Islet precursor cell (in vitro differentiated cells): ENCODE measurements around the gene UNC13C.
"Not testable (repeated sequence)": the region's sequence is repeated elsewhere in the genome, so short reads cannot be mapped to it uniquely, and the experiment has no call there.

Source experiments
- DNase-seq: peaks from one replicate; pipeline ENCODE4 v3.0.0-alpha.2; 2018

Gene UNC13C

DNA sequence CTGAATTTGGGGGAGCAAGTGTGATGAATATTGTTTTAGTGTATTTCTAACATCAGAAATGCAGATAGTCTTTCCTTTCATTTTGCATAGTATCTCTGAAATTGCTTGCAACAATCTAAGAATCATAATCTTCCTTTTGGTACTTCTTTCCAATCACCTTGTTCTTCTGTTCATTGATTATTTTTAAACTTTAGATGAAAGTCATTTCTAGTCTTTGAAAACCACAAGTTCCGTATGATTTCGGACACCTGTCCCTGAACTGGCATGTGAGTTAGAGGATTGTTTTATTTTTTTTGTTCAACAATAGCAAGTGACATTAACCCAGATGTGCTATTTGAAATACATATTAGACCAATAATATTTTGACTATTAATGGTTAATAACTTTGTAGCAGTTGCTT is 329.7 kb downstream of the UNC13C start:
- no peak for DNase-seq

DNA sequence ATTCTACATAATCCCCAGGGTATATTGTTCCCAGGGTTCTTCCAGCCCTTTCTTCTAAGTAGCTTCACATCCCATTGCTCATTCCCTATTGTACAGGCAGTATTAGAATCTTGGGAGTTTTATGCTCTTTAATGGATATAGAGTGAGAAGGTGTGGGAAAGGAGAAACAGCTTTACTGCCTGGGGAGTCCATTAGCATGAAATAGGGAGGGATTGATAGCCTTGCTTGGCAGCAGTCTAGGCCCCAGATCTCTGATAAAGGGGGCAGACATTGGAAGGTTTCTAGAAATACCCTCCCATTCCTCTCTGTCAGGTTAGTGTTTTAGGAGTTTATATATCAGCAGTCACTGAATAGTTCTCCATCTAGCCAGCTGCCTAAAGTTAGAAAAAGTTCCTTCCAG is 334.3 kb downstream of the UNC13C start:
- DNase-seq = no peak

DNA sequence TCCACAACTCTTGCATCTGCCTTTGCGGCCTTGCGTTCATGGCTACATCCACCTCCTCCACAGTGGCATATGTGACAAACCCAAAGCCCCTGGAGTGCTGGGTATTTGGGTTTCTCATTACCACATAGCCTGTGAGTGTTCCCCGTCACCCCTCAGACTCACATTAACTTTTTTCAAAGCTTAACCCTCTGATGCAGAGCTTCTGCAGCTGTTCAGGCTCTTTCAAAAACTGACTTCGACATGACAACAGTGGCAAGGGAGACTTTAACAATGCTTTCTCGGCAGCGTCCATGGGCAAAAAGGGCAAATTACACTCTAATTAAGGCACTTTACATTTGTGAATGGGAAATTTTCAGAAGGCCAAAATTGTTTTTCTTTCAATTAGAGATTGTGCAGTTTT is 343.2 kb downstream of the UNC13C start:
- no peak for DNase-seq

DNA sequence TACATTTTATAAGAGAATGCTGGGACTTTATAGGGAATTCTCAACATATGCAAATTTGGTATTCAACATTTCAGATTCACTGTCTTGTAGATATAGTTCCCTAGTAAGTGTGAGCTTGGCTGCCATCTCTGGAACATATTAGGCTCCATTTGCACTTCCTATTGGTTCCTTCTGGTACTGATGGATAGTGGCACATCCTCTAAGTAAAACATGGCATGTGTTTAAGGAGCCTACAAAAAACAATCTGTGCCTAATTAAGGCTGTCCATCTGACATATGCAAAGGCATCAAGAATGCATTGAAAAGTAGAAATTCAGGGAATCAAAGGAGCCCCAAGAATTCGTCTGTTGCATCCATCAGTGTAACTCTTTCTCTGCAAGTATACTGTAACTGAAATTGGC is 344.1 kb downstream of the UNC13C start:
- DNase-seq = no peak

DNA sequence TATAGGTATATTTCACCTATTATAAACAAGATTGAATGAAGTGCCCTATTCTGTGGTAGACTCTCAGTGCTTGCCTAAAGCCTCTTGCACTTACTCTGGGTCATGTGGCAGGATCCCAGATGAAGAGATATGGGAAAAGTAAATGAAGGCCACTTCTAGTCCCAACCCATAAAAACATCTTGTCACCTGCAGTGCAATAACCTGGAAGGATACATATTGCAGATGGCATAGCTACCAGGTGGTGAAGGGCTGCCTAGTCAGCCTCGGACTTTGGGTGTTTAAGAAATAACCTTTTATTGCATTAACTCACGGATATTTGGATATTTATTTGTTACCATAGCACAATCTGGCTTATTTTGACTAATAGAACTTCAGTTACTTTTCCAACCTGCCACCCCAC is 367.1 kb downstream of the UNC13C start:
- no peak for DNase-seq

DNA sequence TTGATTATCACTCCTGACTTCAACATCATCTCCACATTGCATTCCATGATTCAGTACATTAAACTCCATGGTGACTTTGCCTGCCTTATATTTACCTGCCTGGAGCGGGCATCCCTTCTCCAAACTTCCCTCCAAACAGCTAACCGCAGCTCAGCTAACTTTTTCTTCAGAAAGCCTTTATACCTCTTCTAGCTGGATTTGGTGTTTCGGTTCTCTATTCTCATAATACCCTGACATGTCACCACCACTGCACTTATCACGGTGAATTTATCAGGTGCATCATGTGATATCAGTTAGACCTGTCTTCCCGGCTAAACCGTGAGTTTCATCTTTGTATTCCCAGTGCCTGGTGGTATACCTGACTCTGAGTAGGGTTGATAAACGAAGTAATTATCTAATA is 367.6 kb downstream of the UNC13C start:
- no peak for DNase-seq

DNA sequence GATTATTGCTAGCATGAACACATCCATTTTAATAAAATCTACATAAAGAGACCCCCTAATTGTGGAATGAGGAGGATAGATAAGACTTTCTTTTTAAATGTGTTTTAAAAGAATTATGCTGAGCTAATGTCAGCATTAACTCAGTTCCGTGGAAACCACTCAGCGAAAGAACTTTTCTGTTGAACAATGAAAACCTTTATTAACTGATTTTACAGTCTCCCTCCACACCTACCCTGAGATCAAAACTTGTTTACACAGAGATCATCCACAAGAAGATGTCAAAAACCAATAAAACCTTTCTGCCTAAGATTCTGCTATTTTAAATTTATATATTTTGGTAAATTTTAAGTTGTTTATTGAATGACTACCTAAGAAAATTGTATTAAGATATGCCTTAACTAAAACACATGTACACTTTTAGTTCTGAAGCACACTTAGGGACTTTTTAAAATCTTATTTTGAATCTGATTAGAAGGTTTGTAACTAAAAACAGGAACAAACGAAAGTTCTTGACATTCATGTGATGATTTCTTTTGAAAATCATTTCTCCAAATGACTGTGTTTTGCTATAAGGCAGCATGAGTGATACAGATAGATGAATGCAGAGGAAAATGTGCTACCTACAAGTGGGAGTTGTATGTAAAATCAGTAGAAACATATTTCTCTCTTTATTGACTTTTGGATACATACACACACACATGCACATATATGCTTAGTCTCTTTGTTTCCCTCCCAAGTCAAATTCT is 369.0 kb downstream of the UNC13C start:
- DNase-seq = no peak

DNA sequence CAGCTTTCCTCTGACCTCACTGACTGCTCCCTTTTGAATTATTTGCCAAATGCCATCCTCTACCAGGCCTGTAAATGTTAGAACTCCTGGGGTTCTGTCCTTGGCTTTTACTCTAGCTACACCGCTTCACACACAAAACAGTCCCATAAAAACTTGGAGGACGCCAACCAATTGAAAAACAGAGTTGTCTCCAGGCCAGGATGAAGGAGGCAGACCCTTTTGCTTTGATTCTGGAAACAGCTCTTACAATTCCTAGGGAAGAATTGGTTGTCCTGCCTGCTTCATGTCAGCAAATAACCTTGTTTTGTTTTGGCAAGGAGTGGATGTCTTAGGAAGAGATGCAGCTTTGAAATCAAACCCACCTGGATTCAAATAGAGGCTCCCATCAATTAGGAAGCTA is 375.5 kb downstream of the UNC13C start:
- DNase-seq = no peak

DNA sequence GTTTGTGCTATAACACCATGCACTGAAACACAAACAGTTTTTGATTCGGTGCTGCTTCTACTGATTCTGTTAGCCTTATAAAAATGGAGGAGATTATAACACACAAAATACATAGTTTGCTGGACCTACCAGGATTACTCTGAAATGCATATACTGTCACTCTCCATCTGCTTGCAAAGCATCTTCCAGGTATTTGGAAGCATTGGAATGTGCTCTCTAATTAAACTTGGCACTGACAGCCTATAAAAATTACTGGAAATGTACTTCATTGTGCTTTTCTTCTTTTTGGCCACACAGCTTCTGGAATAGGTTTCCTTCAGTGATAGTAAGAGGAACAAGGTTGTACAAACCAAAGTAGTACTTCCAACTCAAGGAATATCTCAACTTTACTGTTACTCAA is 376.1 kb downstream of the UNC13C start:
- DNase-seq = no peak

DNA sequence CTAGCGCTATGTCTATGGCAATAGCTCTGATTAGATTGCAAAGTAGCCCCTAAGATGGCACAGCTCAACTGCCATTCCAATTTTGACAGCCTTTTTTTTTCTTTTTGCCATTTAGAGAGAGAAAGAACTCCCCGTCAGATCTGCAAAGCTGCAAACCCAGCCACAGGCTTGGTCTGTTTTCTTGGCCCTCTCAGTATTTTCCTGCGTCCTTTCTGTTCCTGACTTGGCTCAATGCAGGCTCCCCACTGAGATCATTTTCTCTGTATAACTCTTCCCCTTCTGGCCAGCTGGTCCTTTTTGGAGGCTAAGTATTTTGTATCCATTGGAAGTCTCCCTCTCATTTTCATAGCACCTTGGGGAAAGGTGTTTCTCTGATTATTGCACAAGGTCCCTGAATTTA is 386.7 kb downstream of the UNC13C start:
- DNase-seq = no peak

DNA sequence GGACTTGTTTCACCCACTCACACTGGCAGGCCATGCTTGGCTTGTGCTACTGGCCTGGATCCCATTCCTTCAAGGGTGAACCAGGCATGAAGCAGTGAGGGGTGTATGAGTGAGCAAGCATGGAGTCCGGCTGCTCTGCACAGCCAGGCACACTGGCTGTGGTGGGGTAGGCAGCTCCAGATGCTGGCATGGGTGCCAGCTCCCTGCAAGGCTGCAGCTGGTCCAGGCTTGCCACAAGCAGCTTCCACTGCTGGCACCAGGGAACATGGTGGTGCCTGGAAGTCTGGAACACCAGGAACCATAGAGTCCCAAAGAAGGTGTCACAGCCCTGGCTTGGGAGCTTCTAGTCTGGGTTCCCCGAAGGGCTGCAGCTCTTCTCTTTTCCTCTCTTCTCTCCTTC is 395.1 kb downstream of the UNC13C start:
- DNase-seq = no peak

DNA sequence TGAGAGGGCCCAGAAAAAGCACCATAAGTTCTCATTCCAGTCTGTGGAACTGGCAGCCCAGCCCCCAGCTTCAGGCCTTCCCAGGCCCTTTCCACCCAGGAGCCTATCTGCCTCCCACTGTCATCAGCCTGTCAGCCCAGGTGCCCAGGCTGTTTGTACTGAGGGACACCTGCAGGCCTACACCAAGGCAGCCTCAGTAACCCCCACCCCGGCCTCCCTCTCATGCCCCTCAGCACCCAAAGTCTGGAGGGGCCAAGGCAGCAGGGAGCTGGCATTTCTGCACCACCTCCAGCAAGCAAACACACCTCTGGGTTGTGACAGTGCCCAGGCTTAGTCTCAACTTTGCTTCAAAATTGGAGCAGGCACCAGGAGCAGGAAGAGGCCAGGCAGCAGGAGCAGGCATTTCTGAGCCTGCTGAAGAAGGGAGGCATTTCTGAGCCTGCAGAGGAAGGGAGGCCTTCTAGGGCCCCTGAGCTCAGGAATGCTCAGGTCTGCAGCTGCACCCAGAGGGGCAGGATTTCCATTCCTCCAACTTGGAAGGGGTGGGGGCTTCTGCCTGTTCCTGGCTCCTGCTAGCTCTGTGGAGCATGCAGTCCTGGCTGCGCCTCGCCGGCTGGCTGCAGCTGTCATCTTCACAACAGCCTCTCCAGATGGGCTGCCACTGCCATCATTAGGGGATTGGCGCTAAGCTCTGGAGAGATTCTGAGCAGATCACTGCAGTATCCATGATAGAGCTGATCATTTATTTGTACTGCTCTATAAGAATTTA is 396.1 kb downstream of the UNC13C start:
- DNase-seq = no peak

DNA sequence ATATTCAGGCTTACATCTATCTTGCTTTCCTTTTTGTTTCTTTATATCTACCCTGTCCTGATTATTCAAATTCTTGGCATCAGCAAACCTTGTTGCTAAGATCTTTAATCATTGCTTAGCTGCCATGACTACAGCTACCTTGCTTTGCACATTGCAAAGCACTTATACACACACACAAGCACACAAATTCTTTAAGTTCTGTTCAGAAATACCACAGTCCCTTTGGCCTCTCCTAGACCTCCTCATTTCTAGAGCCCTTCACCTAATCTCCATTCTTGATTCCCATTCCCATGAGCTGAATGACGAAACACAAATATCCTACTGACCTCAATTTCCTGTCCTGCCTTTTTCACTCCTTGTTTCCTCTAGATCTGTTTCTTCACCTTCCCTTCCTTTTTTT is 409.6 kb downstream of the UNC13C start:
- no peak for DNase-seq

DNA sequence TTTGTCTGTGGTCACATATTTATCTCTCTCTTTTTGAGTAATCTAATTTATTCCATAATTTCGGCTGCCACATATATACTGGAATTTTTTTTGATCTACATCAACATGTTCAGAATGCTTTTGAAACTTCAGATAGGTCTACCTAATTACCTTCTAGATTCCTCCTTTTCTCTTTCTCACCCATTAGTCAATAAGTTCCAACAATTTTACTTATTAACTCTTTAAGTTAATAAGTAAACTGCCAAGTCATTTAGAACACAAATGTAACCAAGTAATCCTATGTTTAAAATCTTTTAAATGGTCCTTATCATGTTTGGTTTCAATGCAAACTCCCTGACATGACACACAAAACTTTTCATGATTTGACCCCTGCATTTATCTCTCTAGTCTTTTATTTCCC is 410.5 kb downstream of the UNC13C start:
- no peak for DNase-seq

DNA sequence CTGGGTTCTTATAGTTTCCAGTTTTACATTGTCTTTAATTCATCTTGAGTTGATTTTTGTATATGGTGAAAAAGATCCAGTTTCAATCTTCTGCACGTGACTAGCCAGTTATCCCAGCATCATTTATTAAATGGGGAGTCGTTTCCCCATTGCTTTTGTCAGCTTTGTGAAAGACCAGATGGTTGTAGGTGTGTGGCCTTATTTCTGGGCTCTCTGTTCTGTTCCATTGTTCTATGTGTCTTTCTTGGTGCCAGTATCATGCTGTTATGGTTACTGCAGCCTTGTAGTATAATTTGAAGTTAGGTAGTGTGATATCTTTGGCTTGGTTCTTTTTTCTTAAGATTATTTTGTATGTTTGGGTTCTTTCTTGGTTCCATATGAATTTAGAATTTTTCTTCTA is 432.2 kb downstream of the UNC13C start:
- no peak for DNase-seq

DNA sequence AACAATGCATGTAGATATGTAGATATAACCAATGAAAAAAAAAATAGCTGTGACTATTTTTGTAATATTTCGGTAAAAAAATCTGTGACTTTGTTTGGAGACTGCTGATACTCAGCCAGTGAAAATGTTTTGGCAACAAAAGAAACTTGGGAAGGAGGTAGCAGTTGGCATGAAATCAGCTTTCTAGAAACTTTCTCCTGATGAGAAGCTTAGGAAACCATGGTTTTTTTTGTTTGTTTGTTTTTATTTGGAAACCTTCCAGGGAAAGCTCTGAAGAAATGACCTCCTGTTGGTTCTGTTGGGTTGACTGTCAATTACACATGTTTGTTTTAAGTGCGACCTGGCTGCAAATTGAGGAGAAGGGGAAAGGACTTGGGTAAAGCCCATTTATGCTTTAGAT is 445.9 kb downstream of the UNC13C start:
- no peak for DNase-seq

DNA sequence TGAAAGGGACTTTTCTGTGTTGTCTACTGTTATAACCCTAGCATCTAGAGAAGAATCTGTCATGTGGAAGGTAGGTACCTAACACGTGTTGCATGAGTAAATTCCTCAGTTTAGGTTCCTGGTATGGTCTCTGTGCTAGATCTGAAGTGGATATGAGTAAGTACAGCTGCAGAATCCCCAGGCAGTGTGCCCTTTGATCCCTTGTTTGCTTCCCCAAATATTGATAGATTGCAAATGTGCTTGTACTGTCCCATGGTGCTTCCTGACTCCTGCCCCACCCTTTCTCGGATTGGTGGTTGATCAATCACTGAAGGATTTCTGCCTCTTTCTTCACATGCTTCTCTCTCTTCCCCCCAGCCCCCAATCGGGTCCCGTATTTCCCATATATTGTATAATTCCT is 450.4 kb downstream of the UNC13C start:
- DNase-seq = no peak

DNA sequence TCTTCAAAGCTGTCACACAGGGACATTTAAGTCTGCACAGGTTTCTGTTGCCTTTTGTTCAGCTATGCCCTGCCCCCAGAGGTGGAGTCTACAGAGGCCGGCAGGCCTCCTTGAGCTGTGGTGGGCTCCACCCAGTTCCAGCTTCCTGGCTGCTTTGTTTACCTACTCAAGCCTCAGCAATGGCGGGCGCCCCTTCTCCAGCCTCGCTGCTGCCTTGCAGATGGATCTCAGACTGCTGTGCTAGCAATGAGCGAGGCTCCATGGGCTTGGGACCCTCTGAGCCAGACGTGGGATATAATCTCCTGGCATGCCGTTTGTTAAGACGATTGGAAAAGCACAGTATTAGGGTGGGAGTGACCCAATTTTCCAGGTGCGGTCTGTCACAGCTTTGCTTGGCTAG is 472.0 kb downstream of the UNC13C start:
- DNase-seq = not testable (repeated sequence)

DNA sequence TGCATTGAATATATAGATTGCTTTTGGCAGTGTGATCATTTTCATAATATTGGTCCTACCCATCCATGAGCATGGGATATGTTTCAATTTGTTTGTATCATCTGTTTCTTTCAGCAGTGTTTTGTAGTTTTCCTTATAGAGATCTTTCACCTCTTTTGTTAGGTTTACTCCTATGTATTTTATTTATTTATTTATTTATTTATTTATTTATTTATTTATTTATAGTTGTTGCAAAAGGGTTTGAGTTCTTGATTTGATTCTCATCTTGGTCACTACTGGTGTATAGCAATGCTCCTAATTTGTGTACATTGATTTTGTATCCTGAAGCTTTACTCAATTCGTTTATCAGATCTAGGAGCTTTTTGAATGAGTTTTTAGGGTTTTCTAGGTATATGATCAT is 478.2 kb downstream of the UNC13C start:
- no peak for DNase-seq

DNA sequence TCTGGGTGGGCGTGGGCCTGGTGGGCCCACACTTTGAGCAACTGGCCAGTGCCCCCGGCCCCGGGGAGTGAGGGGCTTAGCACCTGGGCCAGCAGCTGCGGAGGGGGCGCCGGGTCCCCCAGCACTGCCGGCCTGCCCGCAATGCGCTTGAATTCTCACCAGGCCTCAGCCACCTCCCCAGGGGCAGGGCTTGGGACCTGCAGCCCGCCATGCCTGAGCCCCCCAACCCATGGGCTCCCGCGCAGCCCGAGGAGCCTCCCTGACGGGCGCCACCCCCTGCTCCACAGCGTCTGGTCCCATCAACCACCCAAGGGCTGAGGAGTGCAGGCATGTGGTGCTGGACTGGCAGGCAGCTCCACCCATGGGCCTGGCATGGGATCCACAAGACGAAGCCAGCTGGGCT is 484.3 kb downstream of the UNC13C start:
- DNase-seq = no peak

DNA sequence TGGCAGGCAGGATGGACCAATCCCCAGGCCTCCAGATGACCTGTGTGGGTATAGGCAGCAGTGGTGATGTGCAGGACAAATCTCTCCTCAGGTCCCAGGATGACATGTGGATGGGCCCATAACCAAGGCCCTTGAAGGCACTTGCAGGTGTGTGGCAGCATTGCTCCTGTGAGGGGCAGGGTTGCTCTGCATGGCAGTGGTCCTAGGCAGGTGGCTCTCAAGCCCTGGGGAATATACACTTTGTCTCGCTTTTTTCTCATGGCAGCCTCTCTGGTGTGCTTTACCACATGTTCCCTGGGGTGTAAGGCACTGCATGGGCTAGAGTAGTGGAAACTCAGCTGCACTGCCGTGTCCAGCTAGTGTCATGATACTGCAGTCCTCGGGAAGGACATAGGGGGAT is 503.6 kb downstream of the UNC13C start:
- no peak for DNase-seq

DNA sequence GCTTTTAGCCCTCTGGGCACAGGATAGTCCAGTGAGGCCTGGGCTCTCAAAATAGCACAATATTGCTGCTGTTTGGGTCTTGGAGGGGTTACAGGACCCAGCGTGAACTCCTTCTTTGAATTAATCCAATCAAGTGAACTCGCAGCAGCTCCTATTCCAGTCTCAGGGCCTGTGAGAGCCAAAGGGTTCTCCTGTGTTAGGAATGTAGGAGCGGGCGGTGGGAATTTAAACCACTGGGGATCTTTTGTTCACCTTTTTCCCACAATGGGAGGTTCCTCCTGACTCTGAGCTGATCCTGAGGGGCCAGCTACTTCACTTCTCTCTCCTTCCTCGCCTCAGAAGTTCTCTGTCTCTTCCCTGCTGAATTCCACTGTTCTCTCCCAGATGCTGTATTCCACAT is 504.0 kb downstream of the UNC13C start:
- no peak for DNase-seq

DNA sequence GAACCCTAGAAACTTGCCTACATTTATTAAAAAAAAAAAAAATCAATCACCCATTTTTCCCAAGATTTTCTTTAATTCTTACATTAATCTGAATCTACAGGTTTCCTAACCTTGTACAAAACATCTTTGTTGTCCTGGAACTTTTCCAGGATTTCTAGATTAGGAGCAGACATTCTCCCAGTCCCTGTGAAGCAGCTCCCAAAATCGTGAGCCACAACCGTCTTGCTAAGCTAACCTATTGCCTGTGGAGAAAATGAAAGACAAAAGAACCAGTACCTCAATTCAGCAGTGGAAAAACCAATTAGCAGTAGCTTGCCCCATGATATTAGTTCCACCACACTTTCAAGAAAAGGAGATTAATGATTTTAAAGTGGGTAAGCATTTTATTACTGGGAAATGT is 522.1 kb downstream of the UNC13C start:
- no peak for DNase-seq

DNA sequence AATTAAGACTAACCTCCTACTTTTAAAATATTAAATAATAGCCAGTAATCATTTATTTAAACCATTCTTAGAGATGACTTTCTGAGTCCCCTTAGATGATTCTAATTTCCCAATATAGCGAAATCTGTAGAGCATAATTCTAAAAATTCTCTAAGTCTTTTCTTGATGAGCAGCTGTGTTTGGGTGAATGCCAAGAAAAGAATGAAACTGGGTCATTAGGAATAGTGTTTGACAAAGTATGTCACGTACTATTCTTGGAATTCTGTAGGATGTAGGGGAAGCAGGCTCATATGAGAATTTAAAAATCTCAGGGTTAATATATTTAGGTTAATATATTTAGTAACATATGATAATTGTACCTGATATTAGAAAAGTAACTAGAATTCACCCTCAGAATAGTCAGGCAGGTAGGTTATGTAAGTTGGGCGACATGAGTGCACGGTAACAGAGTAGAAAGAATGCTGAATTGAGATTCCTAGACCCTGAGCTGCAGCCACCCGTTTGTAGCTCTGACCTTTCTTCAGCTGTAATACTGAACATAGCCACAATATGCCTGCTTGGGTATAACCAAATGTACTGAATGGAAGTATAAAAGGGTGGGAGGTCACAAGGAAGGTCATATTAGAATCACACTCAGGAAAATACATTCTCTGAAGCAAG is 524.3 kb downstream of the UNC13C start:
- DNase-seq = no peak
